Tibial nerve (tissue), 4 donors: Measurements from ENCODE around the gene SDK2. TPM values are rescaled to one million over a fixed set of nuclear protein-coding genes. Genes with fewer than 3 reads are reported as not detected.

Experiments used
- DNase-seq, 2 donors: peaks; one replicate each; pipeline ENCODE4 v3.0.0-alpha.2; 2019; ENCODE audit warnings: low spot score in 2 of 2
- H3K27ac ChIP-seq, 4 donors: fragments of 200-600 bp; sonication (generic) in 3 of 4; one replicate each; pipeline ENCODE4 v1.5.1; 2017 to 2019; ENCODE audit warnings: mild to moderate bottlenecking in 1 of 4
- H3K27me3 ChIP-seq, 2 donors: fragments of 200-600 bp; sonication (generic) in 1 of 2; one replicate each; pipeline versions ENCODE4 v1.5.1 to v1.6.0; 2017 to 2019
- H3K36me3 ChIP-seq, 3 donors: fragments of 200-600 bp; sonication (generic); one replicate each; pipeline ENCODE4 v1.5.1; 2018 to 2019
- H3K4me1 ChIP-seq, 4 donors: fragments of 200-600 bp; sonication (generic) in 3 of 4; one replicate each; pipeline ENCODE4 v1.5.1; 2017 to 2019
- H3K4me3 ChIP-seq, 4 donors: fragments of 200-600 bp; sonication (generic) in 3 of 4; one replicate each; pipeline ENCODE4 v1.5.1; 2017 to 2019; ENCODE audit warnings: mild to moderate bottlenecking in 1 of 4, moderate library complexity in 1 of 4
- H3K9me3 ChIP-seq, 4 donors: fragments of 200-600 bp; sonication (generic) in 3 of 4; one replicate each; pipeline ENCODE4 v1.5.1; 2017 to 2019
- EP300 ChIP-seq, 2 donors: sonication (generic); formaldehyde crosslinking; IDR thresholded peaks; one replicate each; pipeline ENCODE4 v1.6.1; 2017; ENCODE audit warnings: antibody characterized with exemption in 2 of 2, mild to moderate bottlenecking in 1 of 2
- POLR2A ChIP-seq, 2 donors: fragments of 450-650 bp; IDR thresholded peaks; one replicate each; pipeline ENCODE4 v1.6.1; 2017; ENCODE audit warnings: antibody characterized with exemption in 2 of 2, mild to moderate bottlenecking in 2 of 2, moderate library complexity in 2 of 2
- WGBS, 2 donors: methylation state at CpG; one replicate each; pipeline ENCODE4 v1.1.5; 2018; 5-methylcytosine and 5-hydroxymethylcytosine counted together
- total RNA-seq, 4 donors: library from RNA; depleted of rRNA; stranded (reverse); fragments of >200 nt; gene quantifications; one replicate each; pipeline ENCODE4 v1.1.0, GENCODE V29; 2016
- TF ChIP-seq, protein P1 (sequence below), 5 experiments: fragments of 200-600 bp in 3 of 5; fragments of 450-650 bp in 2 of 5; sonication (generic) in 3 of 5; IDR thresholded peaks; one replicate each; pipeline ENCODE4 v1.5.1; 2016 to 2019; ENCODE audit warnings: antibody characterized with exemption in 5 of 5, mild to moderate bottlenecking in 3 of 5, moderate library complexity in 2 of 5

Gene SDK2
- total RNA-seq, 4 donors from 2014 or later: 3.1 to 6.3 (median 4.6) TPM

DNA sequence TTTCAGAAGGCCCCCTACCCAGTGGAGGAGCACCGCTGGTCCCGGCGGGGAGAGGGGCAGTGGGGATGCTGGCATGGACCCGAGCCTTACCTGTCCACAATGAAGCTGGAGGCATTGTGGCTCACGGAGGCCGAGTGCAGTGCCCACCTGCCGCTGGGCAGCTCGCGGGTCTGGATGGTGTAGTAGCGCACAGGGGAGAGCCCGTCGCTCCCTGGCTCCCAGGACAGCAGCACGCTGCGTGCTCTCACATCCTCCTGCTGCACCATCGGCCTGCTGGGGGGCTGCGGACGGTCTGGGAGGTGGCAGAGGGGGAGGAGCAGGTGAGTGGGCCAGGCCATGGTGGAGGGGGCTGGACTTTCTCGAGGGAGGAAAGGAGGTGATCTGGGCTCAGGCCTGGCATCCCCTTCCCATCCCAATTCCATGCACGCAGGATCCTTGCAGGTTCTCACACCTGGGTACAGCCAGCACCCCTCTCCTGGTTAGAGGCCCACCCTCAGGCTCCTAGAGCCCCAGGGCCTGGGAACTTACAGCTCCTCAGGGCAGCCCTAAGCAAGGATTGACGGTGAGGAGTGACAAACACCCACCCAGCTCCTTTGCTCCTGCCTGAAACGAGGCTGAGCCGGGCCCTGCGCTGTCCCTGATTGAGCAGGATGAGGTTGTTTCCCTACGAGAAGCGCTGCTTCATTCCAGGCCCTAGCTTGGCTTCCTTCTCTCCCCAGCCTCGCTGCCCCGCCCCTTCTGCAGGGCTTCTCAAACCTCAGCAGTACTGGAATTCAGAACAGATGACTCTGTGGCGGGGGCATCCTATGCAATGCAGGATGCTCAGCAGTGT, 256.3 kb downstream of the SDK2 start:
- TF ChIP-seq EP300 (IDR thresholded peaks at IDR 0.05): no peak
- TF ChIP-seq, protein P1, sequence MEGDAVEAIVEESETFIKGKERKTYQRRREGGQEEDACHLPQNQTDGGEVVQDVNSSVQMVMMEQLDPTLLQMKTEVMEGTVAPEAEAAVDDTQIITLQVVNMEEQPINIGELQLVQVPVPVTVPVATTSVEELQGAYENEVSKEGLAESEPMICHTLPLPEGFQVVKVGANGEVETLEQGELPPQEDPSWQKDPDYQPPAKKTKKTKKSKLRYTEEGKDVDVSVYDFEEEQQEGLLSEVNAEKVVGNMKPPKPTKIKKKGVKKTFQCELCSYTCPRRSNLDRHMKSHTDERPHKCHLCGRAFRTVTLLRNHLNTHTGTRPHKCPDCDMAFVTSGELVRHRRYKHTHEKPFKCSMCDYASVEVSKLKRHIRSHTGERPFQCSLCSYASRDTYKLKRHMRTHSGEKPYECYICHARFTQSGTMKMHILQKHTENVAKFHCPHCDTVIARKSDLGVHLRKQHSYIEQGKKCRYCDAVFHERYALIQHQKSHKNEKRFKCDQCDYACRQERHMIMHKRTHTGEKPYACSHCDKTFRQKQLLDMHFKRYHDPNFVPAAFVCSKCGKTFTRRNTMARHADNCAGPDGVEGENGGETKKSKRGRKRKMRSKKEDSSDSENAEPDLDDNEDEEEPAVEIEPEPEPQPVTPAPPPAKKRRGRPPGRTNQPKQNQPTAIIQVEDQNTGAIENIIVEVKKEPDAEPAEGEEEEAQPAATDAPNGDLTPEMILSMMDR (IDR thresholded peaks at IDR 0.05): no peak
- no peak for TF ChIP-seq POLR2A (IDR thresholded peaks at IDR 0.05)
- no peak overlapping the region for H3K4me3 ChIP-seq
- WGBS, 2 donors: 76 to 77% methylated on average over 27 of the region's 28 CpGs
- H3K36me3 ChIP-seq: peaks cover 0 to 65% (median 0%) of the 10 kb centered on the region in 3 donors
- no peaks in the 10 kb centered on the region for H3K27me3 ChIP-seq
- H3K4me1 ChIP-seq: no peaks in the 10 kb centered on the region
- H3K27ac ChIP-seq: no peak overlapping the region
- no peaks in the 10 kb centered on the region for H3K9me3 ChIP-seq
- no peak for DNase-seq

GRCh38 chr17:73386561-73386960, 257.7 kb downstream of the SDK2 start:
- no peak for DNase-seq
- H3K4me1 ChIP-seq: no peaks in the 10 kb centered on the region
- 93% methylated on average over 4 to 6 of the region's 6 CpGs for WGBS, 2 donors
- H3K27ac ChIP-seq: no peak overlapping the region
- H3K9me3 ChIP-seq: no peaks in the 10 kb centered on the region
- no peak overlapping the region for H3K4me3 ChIP-seq
- TF ChIP-seq, protein P1 (IDR thresholded peaks at IDR 0.05): no peak
- TF ChIP-seq EP300 (IDR thresholded peaks at IDR 0.05): no peak
- TF ChIP-seq POLR2A (IDR thresholded peaks at IDR 0.05): no peak
- H3K36me3 ChIP-seq: peaks cover 0 to 65% (median 0%) of the 10 kb centered on the region in 3 donors
- H3K27me3 ChIP-seq: no peaks in the 10 kb centered on the region

DNA sequence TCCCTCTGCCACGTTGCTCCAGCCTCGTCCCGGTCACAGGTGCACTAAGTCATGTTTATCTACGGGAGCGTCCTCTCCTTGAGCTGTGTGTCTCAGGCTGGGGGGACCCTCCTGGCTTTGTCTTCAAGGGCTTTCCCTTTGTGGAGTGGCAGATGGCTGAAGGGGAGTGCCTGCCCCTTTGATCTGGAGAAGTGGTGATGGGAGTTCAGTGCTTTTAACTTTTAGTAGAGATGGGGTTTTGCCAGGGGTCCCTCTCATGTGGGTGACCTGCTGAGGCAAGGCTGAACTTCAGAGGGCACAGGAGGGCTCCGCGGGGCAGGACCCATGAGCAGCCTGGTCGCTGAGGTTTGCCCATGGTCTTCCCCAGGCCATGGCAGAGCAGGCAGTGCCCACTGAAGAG, 259.3 kb downstream of the SDK2 start:
- H3K27me3 ChIP-seq: no peaks in the 10 kb centered on the region
- TF ChIP-seq, protein P1 (IDR thresholded peaks at IDR 0.05): no peak
- TF ChIP-seq POLR2A (IDR thresholded peaks at IDR 0.05): no peak
- no peak for TF ChIP-seq EP300 (IDR thresholded peaks at IDR 0.05)
- no peaks in the 10 kb centered on the region for H3K4me1 ChIP-seq
- H3K36me3 ChIP-seq: peaks cover 0 to 49% (median 0%) of the 10 kb centered on the region in 3 donors
- no peak for DNase-seq
- no peaks in the 10 kb centered on the region for H3K9me3 ChIP-seq
- WGBS, 2 donors: 85 to 86% methylated on average over 8 of the region's 8 CpGs
- no peak overlapping the region for H3K27ac ChIP-seq
- H3K4me3 ChIP-seq: no peak overlapping the region

DNA sequence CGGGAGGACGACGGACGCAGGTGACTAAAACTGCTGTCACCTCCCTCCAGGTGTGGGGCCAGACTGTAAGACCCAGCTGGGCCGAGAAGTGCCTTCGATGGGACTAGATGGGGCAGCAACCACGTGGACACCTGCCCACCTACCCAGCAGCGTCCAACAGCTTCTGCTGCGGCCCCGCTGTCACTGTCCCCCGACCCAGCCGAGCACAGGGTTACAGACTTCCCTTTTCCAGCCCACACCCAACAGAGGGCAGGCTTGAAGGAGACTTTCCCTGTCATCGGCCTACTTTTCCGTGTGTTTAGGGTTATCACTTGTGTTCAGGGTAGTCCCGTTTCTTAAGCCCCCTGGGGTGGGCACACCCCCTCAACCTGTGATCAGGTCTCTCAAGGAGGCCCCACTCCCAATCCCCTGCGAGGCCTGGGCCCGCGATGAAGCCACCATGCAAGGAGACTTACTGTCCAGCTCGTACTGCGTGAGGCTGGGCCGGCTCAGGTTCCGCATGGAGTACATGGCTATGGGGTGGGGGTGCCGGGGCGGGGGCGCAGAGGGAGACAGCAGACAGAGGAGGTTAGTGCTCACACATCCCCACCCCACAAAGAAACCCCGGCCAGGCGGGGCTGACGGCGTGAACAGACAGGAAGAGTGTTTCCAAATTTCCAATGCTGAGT, 263.7 kb downstream of the SDK2 start:
- Histone ChIP-seq H3K27ac (no peak overlapping the region), H3K9me3 (no peaks in the 10 kb centered on the region), H3K4me1 (no peaks in the 10 kb centered on the region), H3K4me3 (no peak overlapping the region), H3K36me3 (peaks cover 0 to 43% (median 0%) of the 10 kb centered on the region in 3 donors), H3K27me3 (no peaks in the 10 kb centered on the region)
- 87 to 88% methylated on average over 28 of the region's 29 CpGs for WGBS, 2 donors
- TF ChIP-seq, protein P1 (IDR thresholded peaks at IDR 0.05): no peak
- TF ChIP-seq POLR2A (IDR thresholded peaks at IDR 0.05) (no peak), EP300 (IDR thresholded peaks at IDR 0.05) (no peak)
- DNase-seq: no peak

- Histone ChIP-seq H3K4me1 (no peaks in the 10 kb centered on the region), H3K9me3 (no peaks in the 10 kb centered on the region), H3K36me3 (peaks cover 0 to 35% (median 0%) of the 10 kb centered on the region in 3 donors), H3K4me3 (no peak overlapping the region), H3K27me3 (no peaks in the 10 kb centered on the region), H3K27ac (no peak overlapping the region)
- WGBS, 2 donors: 70 to 75% methylated on average over 8 of the region's 8 CpGs
- TF ChIP-seq, protein P1 (IDR thresholded peaks at IDR 0.05): no peak
- TF ChIP-seq EP300 (IDR thresholded peaks at IDR 0.05): no peak
- no peak for TF ChIP-seq POLR2A (IDR thresholded peaks at IDR 0.05)
- no peak for DNase-seq
These were observed 264.4 kb downstream of the SDK2 start for GRCh38 chr17:73379826-73380225.
